Fibroblast of skin of left quadriceps (primary cell): Measurements from ENCODE around the gene CLCN7.

Experiments used
- DNase-seq, 2 experiments: peaks; one replicate each; pipeline ENCODE4 v3.0.0-alpha.2; 2013; ENCODE audit warnings: low read depth in 2 of 2

The CLCN7 gene

DNA sequence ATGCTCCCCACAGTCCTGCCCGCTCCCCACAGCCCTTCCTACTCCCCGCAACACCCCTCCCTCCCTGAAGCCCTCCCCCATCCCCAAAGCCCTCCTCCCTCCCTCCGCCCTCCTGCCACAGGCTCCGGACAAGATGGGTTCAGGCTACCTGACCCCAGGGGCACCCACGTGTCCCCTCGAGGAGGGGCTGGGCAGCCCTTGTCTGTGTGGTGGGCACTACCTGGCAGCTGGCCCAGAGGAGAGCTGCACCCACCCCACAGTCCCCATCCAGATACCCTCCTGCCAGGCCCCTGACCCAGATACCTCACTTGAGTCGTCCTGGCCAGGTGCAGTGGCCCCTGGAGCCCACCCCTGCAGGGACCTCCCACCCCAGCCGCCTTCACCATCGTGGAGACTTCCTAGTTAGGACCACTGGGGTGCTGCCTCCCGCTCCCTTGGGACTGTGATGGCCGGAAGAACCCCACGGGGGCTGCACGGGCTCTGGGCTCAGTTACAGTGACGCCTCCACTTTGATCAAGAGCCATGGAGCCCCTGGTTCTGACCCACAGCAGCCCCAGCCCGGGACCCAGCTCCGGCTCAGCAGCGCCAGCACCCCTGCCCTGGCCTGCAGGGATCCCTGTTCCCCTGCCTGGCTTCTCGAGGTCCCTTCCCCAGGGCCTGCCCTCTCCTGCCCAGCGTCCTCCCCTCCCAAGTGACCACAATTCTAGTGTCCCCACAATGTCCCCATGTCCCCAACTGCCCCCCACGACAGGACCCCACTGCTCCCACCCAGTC is 43.1 kb downstream of the CLCN7 start:
- DNase-seq: no peak

DNA sequence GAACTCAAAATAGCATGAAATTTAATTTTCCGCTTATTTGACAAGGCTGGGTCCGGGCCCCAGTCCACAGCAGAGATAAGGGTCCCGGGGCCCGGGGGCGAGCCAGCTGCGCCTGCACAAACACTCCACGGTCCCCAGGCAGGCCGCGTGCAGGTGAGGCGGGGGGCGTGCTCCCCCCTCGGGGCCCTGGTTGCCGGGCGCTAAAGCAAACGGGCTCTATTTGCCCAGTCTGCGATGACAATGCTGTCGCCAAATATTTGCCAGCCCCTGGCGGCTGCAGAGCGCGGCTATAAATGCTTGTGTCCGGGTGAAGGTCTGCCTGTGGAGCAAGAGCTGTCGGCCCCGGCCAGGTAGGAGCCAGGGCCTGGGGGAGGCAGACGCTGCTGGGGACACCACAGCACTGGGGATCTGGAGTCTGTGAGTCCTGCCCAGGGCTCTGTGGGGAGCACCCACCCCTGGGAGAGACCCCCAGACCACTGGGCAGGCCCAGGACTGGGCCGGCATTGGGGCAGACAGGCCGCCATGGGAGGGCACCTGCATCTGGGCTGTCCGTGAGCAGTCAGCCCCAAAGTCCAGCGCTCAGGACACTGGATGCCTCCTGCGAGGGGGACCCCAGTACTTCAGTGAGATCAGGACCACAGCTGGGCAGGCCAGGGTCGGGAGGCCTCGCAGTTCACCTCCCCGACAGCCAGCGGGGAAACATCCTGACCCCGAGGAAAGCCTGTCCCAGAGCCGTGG is 43.9 kb downstream of the CLCN7 start, which contains the start of gene PERCC1:
Gene PERCC1, plus strand, starts transcription at position 320 of the 738 bp plus-strand sequence. CDS start 1,516 bp downstream, outside the sequence.
- DNase-seq: no peak

DNA sequence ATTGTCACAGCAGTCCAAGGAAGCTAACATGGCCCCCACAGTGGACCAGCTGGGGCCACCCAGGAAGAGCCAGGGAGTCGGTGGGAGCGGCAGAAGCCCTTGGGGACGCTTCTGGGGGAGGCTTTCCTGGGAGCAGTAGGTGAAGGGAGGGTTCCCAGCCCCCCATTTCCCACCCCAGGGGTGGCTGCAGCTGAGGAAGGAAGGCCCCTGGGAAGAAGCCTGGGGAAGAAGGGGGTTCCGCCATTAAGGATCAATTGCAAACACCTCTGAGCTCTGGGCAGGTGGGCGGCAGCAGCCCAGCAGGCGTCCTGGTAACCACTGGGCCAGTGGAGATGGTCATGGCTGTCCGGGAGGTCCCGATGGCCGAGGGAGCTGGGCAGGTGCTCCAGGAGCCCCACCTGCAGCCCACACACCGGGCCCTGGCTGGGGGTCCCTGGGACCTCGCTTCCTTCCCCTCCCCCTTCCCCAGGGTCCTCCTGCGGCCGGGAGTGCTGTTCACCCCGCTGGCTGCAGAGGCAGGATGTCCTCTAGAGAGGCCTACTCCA is 44.5 kb downstream of the CLCN7 start:
- DNase-seq: no peak

DNA sequence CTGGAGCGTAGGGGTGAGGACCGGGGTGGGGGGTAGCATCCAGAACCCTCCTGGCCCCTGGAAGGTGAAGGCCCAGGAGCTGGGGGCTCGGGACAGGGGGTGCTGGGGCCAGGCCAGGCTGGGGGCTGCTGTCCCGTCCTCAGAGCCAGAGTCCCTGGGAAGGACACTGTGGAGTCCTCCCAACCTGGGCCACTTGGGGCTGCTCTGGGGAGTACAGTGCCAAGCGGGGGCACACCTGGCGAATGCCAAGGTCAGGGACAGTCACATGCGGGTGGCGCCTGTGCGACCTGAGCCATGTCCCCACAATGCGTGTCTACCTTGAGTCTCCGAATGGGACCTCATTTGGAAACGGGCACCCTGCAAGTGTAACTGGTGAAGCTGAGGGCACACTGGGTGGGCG is 45.2 kb downstream of the CLCN7 start:
- DNase-seq: no peak

DNA sequence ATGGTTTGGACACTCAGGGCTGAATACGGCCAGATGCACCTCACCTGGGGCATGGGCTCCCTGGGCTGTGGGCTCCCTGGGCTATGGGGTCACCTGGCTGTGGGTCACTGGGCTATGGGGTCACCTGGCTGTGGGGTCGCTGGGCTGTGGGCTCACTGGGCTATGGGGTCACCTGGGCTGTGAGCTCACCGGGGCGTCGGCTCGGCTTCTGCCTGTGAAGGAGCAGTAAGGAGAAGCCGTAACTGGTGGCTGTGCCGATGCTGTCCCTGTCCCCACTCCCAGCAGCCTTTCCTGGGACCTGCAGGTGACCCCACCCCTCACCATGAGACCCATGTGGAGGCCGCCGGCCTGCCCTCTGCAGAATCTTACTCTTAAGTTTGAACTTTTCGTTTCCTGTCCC is 45.8 kb downstream of the CLCN7 start:
- no peak for DNase-seq

DNA sequence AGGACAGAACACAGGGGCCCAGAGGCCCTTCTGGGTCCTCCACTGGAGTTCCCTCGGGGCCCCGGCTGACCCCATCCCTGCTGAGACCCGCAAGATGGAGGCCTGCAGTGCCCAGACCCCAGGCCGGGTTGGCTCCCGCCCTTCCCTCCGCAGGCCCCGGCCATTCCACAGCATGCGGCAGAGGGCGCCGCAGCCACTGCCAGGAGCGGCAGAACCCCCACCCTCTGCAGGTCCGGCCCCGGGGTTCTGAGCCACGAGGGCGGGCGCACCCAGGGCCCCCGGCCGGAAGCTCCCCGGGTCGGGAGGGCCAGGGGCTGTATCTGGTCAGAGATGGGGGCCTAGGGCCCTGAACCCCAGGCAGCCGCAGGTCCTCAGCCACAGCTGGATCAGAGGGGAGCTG is 46.3 kb downstream of the CLCN7 start:
- DNase-seq: no peak

DNA sequence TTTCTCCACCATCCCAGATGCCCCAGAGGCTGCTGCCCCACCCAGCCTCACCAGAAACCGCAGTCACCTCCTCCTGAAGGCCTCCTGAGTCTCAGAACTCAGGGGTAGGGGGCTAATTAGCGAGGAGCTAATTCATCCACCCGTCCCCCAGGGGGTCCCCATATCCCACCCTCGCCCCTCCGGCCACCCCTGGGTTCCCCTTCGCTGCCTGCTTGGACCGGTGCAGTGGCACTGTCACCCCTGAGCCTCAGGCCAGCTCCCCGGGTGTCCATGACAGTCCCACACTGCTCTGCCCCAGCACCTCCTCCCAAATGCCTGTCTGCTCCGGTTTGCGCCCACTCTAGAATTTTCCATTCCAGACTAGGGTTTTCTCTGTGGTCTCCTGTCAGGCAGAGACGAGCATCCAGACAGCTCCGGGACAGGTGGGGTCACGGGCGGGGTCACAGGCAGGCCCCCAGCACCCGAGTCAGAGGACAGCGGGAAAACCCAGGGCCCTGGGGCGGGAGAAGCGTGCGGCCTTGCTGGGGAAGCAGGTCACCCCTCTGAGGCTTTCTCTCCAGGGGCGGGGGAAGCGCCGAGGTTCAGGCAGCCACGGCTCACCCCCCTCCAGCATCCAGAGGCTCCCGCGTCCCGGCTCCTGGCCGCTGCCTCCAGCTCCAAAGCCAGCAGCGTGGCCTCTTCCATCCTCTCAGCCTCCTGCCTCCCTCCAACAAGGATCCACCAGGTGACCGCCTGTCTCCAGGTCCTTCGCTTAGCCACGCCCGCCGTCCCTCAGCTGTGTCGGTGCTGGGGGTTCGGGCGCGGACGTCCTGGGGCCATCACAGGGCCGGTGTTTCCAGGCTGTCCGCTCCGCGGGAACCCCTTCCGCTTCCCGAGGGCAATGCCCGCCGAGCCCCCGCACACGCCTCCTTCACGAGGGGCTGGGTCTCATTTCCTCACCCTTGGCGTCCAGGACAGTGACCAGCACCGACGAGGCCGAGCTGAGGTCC is 47.1 kb downstream of the CLCN7 start:
- DNase-seq: no peak

DNA sequence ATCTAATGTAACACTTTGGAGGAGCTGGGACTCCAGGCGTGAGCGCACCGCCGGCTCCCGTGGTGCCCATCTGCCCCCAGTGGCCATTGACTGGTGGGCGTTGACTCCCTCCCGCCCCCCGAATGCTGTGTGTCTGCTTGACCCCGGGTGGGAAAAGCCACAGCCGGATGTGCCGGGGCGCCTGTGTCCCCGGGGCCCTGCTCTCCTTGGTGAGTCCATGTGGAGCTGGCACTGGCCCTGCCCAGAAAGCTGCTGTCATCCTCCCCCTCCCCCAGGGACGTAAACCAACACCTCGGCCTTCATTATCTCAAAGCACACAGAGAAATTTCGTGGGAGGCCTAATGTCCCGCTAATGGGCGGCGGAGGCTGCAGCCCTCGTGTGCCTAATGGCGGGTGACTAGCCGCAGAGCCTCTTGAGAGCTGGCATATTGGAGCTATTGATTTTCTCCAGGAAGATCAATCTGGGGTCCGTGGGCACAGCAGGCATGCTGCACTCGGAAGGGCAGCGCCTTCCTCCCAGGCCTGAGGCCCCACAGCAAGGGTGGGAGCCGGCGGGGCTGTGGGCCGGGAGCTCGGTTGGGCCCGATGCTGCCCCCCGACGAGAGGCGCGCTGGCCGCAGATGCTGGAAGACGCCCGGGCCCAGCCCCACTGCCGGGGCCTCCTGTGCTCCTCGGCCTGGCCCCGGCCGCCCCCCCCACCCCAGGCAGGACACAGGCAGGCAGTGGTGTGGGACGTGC is 47.9 kb downstream of the CLCN7 start:
- no peak for DNase-seq

DNA sequence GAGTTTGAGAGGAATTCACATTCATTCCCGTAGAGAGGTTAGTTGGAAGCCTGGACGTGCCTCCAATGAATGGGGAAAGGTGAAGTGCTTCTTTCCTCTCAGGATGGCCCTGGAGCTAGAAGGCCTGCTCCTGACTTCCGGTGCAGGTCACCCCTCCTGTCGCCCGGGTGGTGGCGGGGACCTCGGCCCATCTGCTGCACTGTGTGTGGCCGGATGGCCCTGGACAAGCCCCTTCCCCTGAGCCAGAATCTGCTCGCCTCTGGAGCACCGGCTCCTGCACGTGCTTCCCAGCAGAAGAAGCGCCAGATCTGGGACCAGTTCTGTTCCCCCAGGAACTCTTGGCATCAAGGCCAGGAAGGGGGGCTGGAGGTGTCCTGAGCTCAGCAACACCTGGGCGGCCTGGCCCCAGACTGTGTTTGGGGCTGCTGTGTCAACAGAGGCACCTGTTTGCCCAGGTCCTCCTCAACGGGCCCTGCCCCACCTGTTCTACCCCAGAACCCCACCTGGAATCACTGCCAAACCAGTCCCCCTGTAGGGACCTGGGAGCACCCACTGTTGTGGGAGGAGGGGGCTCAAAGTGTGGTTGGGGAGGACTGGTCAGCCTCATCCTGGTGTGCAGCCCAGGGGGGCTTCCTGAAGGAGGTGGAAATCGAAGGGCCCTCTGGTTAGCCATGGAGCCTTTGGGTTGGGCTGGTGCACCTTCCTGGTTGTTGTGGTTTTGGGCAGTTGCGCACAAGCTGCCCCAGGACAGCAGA is 49.0 kb downstream of the CLCN7 start:
- DNase-seq: no peak

DNA sequence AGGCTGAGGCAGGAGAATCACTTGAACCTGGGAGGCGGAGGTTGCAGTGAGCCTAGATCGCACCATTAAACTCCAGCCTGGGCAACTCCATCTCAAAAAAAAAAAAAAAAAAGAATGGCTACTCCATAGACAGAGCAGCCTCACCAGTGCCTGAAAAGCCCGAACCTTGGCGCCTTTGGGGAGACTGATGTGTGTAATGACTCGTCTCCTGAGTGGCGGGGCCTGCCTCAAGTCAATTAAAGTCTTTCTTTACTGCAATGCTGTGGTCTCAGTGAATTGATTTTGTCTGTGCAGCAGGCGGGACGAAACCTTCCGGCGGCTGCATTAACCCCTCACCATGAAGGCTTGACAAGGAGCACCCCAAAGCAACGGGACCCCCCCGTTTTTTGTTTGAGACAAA is 50.8 kb downstream of the CLCN7 start:
- no peak for DNase-seq

DNA sequence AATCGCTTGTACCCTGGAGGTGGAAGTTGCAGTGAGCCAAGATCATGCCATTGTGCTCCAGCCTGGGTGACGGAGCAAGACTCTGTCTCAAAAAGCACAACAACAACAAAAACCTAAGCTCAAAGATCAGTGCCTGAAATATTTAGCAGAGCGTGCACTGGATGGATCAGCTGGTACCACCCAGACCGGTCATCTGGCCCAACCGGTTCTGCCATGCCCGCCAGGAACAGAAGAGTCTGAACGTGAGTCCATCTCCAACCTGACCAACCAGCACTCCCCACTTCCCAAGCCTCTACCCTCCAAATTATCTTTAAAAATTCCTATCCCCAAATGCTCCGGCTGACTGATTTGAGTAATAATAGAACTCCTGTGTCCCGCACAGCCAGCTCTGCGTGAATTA is 52.8 kb downstream of the CLCN7 start:
- no peak for DNase-seq

DNA sequence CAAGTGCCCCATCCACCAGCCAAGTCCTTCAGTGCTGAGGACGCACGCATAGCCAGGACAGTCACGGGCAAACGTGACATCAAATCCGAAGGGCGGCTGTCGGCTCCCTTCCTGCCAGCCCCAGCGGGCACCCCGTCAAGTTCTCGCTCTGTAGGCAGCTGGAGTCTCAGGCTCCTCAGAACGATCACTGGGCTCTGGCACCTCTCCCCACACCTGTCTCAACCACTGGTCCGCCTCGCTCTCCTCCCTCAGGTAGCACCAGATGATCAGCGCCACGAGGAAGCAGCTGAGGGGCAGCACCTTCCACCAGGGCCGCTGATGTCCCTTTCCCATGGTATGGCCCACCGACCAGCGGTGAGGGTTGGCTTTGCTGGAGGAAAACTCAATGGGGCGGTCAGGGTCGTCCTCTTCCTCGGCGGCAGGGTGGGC is 54.7 kb downstream of the CLCN7 start:
- DNase-seq: no peak

DNA sequence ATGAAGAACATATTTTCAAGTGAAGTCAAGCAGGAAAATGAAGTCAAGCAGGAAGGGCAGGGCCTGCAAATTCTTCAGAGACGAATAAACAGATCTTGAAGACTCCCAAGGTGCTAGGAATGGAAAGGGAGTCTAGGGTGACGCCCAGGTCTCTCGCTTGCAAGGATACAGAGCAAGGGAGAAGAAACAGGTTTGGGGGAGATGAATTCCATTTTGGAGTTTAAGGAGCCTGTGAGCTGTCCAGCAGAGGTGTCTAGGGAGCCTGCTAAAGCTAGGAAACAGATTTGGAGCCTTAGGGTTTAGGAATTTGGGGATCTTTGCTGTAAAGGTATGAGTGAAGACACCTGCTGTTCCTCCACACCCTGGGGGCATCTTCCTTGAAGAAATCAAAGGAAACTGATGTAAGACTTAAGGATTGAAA is 58.3 kb downstream of the CLCN7 start:
- DNase-seq: no peak

DNA sequence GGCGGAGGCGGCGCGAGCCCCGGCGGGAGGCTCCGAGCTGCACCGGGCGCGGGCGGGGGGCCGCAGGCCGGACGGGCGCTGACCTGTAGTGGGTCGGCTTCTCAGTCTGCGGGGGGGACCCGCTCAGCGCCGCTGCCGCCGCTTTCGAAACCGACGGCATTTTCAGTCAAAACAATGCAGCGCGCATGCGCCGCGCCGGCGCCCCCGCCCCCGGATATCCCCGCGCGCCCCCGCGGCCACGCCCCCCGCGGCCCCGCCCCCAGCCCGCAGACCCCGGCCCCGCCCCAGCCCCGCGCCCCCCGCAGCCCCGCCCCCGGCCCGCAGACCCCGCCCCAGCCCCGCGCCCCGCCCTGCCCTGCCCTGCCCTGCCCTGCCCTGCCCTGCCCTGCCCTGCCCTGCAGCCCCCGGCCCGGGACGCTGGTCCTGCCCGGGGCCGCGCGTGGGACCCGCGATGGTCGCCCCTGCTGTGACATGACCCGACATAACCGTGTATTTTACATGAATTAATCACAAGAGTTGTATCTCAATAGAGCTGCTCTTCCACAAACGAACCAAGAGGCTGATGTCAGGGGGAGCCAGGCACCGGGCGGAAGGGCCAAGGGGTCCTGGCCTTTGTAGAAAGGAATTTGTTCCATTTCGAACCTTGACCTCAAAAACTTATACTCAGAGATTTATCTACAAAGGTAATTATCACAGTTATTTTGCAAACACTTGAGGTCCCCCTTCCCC is 60.1 kb downstream of the CLCN7 start, which contains the start of gene UNKL:
Gene UNKL, minus strand, starts transcription at position 173 of the 729 bp plus-strand sequence. Its CDS starts 13 bp downstream, at position 160.
- DNase-seq: peak in 1 of 2 experiments; percentile 18

DNA sequence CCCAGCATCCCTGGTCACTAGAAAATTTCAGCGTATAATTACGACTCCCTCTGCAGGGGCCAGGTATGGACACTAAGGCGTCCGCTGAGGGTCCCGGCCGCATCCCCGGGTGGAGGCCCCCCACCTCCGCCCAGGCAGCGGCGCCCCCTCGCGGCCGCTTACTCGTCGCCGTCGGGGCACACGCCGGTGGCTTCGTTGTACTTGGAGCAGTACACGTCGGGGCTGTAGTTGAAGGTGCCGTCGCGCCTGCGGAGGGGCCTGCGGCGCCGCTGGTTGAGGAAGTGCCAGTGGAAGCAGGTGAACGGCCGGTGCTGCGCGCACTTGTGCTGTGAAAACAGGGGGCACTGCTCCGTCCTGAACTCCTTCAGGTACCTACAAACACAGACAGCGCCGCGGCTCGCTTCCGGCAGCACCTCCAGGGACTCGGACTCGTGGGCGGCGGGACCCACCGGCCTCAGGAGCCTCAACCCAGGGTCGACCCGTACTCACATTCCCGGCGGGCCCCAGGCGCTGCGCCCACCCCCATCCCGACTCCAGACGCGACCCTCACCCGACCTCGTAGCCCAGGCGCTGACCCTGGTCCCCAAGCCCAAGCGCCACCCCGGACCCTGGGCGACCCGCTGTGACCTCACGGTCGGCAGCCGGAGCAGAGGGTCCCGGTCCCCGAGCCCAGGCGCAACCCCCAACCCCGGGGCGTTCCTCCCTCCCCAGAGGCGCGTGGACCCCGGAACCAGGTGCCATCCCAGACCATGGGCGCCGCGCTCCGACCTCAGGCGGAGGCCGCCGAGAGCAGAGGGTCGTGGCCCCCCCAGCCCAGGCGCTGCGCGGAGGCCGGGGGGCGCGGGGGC is 60.9 kb downstream of the CLCN7 start:
- peak in 1 of 2 experiments; percentile 13 for DNase-seq

DNA sequence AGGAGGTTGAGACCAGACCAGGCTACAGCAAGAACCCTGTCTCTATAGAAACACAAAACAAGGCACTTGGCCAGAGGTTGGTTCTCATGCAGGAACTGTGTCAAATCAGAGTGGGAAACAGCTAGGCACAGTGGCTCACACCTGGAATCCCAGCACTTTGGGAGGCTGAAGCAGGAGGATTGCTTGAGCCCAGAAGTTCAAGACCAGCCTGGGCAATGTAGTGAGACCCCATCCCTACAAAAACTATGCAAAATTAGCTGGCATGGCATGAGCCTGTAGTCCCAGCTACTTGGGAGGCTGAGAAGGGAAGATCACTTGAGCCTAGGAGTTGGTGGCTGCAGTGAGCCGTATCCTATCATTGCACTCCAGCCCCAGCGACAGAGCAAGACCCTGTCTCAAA is 62.0 kb downstream of the CLCN7 start:
- no peak for DNase-seq

DNA sequence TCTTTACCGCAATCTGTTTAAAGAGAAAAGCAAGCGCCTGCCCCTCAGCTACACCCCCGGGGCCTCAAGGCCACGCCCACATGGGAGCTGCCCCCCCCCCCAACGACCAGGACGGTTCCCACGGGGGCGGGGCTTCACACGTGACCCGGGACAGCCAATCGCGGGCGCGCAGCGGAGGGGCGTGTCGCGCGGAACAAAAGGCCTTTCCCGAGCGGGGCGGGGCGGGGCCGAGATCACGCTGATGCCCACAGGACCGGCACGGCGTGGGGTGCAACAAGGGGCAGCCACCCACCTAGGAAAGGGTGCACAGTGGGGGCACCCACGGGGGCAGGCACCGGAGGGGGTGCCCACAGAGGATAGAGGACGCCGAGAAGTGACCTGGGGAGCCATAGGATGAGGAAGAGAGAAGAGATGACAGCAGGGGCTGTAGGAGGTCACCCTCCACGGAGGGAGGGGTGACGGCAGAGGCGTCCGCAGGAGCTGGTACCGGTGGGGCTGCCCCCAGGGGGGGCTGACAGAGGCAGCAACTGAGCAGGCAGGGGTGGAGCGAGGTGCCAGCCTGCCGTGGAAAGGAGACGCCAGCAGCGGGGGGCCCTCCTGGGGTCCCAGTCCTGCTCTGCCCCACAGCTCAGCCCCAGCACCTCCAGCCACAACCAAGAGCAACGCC is 66.5 kb downstream of the CLCN7 start:
- peak; percentile 71 to 72 for DNase-seq

DNA sequence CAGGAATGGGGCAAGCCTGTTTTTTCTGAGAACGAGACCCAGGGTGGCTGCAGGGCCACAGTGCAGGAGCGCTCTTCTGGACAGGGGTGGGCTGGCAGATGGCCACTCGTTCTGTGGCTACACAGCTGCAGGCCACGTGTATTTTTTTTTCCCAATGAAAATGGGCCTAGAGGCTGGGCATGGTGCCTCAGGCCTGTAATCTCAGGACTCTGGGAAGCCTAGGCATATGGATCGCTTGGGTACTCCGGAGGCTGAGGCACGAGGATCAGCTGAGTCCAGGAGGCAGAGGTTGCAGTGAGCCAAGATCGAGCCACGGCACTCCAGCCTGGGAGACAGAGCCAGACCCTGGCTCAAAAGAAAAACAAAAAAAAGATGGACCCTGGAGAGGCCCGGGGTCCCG is 67.1 kb downstream of the CLCN7 start:
- no peak for DNase-seq
